ENCODE data around the gene TKFC. TPM values are rescaled to one million over a fixed set of nuclear protein-coding genes. Genes with fewer than 3 reads are reported as not detected.

TKFC gene
- total RNA-seq, 3 donors from 2014 or later, result 50.8 to 51.4 (median 51.1) TPM

GRCh38 chr11:61303725-61304124 lies 29.3 kb upstream of the TKFC start:
- H3K36me3 Mint-ChIP-seq (ENCODE audit: insufficient read depth), result peaks cover 46% of the 10 kb centered on the region
- ATAC-seq (no peak), DNase-seq (no peak)
- peaks cover 11% of the 10 kb centered on the region for H3K4me1 Mint-ChIP-seq (ENCODE audit: low read depth)
- H3K27me3 Mint-ChIP-seq (ENCODE audit: low read depth), result no peaks in the 10 kb centered on the region
- H3K4me3 Mint-ChIP-seq, result no peak overlapping the region
- no peaks in the 10 kb centered on the region for H3K9me3 Mint-ChIP-seq

- Mint-ChIP-seq H3K4me3 (no peak overlapping the region), H3K9me3 (no peaks in the 10 kb centered on the region), H3K27me3 (ENCODE audit: low read depth) (no peaks in the 10 kb centered on the region), H3K36me3 (ENCODE audit: insufficient read depth) (peaks cover 40% of the 10 kb centered on the region), H3K4me1 (ENCODE audit: low read depth) (peaks cover 2% of the 10 kb centered on the region)
- ATAC-seq, result no peak
- DNase-seq, result no peak
These were observed 27.6 kb upstream of the TKFC start for GRCh38 chr11:61305417-61305816.

GRCh38 chr11:61306221-61306620 lies 26.8 kb upstream of the TKFC start:
- H3K4me3 Mint-ChIP-seq, result no peak overlapping the region
- DNase-seq, result no peak
- H3K4me1 Mint-ChIP-seq (ENCODE audit: low read depth), result peaks cover 2% of the 10 kb centered on the region
- H3K27me3 Mint-ChIP-seq (ENCODE audit: low read depth), result no peaks in the 10 kb centered on the region
- no peaks in the 10 kb centered on the region for H3K9me3 Mint-ChIP-seq
- H3K36me3 Mint-ChIP-seq (ENCODE audit: insufficient read depth), result peaks cover 36% of the 10 kb centered on the region
- peak in 1 of 2 donors; percentile 27 for ATAC-seq

- H3K4me1 Mint-ChIP-seq (ENCODE audit: low read depth), result no peaks in the 10 kb centered on the region
- ATAC-seq (no peak), DNase-seq (no peak)
- H3K27me3 Mint-ChIP-seq (ENCODE audit: low read depth), result no peaks in the 10 kb centered on the region
- H3K9me3 Mint-ChIP-seq, result no peaks in the 10 kb centered on the region
- H3K36me3 Mint-ChIP-seq (ENCODE audit: insufficient read depth), result peaks cover 33% of the 10 kb centered on the region
- H3K4me3 Mint-ChIP-seq, result no peak overlapping the region
These were observed 25.7 kb upstream of the TKFC start for GRCh38 chr11:61307354-61307753.

- ATAC-seq, result peak in 1 of 2 donors; percentile 3
- H3K4me3 Mint-ChIP-seq, result no peak overlapping the region
- H3K27me3 Mint-ChIP-seq (ENCODE audit: low read depth), result no peaks in the 10 kb centered on the region
- H3K36me3 Mint-ChIP-seq (ENCODE audit: insufficient read depth), result peaks cover 33% of the 10 kb centered on the region
- DNase-seq, result no peak
- H3K9me3 Mint-ChIP-seq, result no peaks in the 10 kb centered on the region
- H3K4me1 Mint-ChIP-seq (ENCODE audit: low read depth), result no peaks in the 10 kb centered on the region
These were observed 23.9 kb upstream of the TKFC start for GRCh38 chr11:61309141-61309540.

GRCh38 chr11:61309739-61310138 lies 23.3 kb upstream of the TKFC start:
- DNase-seq, result no peak
- H3K4me1 Mint-ChIP-seq (ENCODE audit: low read depth), result no peaks in the 10 kb centered on the region
- peaks cover 33% of the 10 kb centered on the region for H3K36me3 Mint-ChIP-seq (ENCODE audit: insufficient read depth)
- H3K27me3 Mint-ChIP-seq (ENCODE audit: low read depth), result no peaks in the 10 kb centered on the region
- ATAC-seq, result peak; percentile 58 to 75
- no peak overlapping the region for H3K4me3 Mint-ChIP-seq
- no peaks in the 10 kb centered on the region for H3K9me3 Mint-ChIP-seq

- ATAC-seq, result no peak
- Mint-ChIP-seq H3K36me3 (ENCODE audit: insufficient read depth) (peaks cover 32% of the 10 kb centered on the region), H3K9me3 (no peaks in the 10 kb centered on the region), H3K4me3 (no peak overlapping the region), H3K27me3 (ENCODE audit: low read depth) (no peaks in the 10 kb centered on the region), H3K4me1 (ENCODE audit: low read depth) (no peaks in the 10 kb centered on the region)
- DNase-seq, result no peak
These were observed 22.3 kb upstream of the TKFC start for GRCh38 chr11:61310749-61311148.

GRCh38 chr11:61315260-61315659 lies 17.8 kb upstream of the TKFC start:
- Mint-ChIP-seq H3K4me1 (ENCODE audit: low read depth) (no peaks in the 10 kb centered on the region), H3K27me3 (ENCODE audit: low read depth) (no peaks in the 10 kb centered on the region), H3K4me3 (no peak overlapping the region), H3K36me3 (ENCODE audit: insufficient read depth) (peaks cover 38% of the 10 kb centered on the region), H3K9me3 (no peaks in the 10 kb centered on the region)
- DNase-seq, result no peak
- no peak for ATAC-seq

- Mint-ChIP-seq H3K4me1 (ENCODE audit: low read depth) (peaks cover 16% of the 10 kb centered on the region), H3K27me3 (ENCODE audit: low read depth) (no peaks in the 10 kb centered on the region)
These were observed 7.2 kb upstream of the TKFC start for GRCh38 chr11:61325649-61326414.

GRCh38 chr11:61327669-61328071 lies 5.4 kb upstream of the TKFC start:
- Mint-ChIP-seq H3K36me3 (ENCODE audit: insufficient read depth) (peaks cover 49% of the 10 kb centered on the region), H3K4me3 (no peak overlapping the region), H3K9me3 (no peaks in the 10 kb centered on the region), H3K4me1 (ENCODE audit: low read depth) (peaks cover 34% of the 10 kb centered on the region), H3K27me3 (ENCODE audit: low read depth) (no peaks in the 10 kb centered on the region)
- DNase-seq, result no peak
- ATAC-seq, result no peak

More at GRCh38 chr11:61325649-61326414, 7.2 kb upstream of the TKFC start:
- ATAC-seq (no peak), DNase-seq (no peak)
- peaks cover 59% of the 10 kb centered on the region for H3K36me3 Mint-ChIP-seq (ENCODE audit: insufficient read depth)
- H3K9me3 Mint-ChIP-seq, result no peaks in the 10 kb centered on the region
- no peak overlapping the region for H3K4me3 Mint-ChIP-seq

GRCh38 chr11:61328351-61328750 lies 4.7 kb upstream of the TKFC start:
- DNase-seq (no peak), ATAC-seq (no peak)
- Mint-ChIP-seq H3K4me1 (ENCODE audit: low read depth) (peaks cover 35% of the 10 kb centered on the region), H3K27me3 (ENCODE audit: low read depth) (no peaks in the 10 kb centered on the region), H3K4me3 (no peak overlapping the region), H3K36me3 (ENCODE audit: insufficient read depth) (peaks cover 45% of the 10 kb centered on the region), H3K9me3 (no peaks in the 10 kb centered on the region)

GRCh38 chr11:61329871-61330270 lies 3.2 kb upstream of the TKFC start:
- peaks cover 35% of the 10 kb centered on the region for H3K36me3 Mint-ChIP-seq (ENCODE audit: insufficient read depth)
- no peaks in the 10 kb centered on the region for H3K9me3 Mint-ChIP-seq
- no peak for ATAC-seq
- H3K27me3 Mint-ChIP-seq (ENCODE audit: low read depth), result no peaks in the 10 kb centered on the region
- DNase-seq, result no peak
- peaks cover 45% of the 10 kb centered on the region for H3K4me1 Mint-ChIP-seq (ENCODE audit: low read depth)
- peak overlapping the region; percentile 17 for H3K4me3 Mint-ChIP-seq

- no peaks in the 10 kb centered on the region for H3K9me3 Mint-ChIP-seq
- H3K4me3 Mint-ChIP-seq, result peak overlapping the region; percentile 92
- DNase-seq (no peak), ATAC-seq (no peak)
- H3K4me1 Mint-ChIP-seq (ENCODE audit: low read depth), result peaks cover 52% of the 10 kb centered on the region
- H3K36me3 Mint-ChIP-seq (ENCODE audit: insufficient read depth), result peaks cover 20% of the 10 kb centered on the region
- H3K27me3 Mint-ChIP-seq (ENCODE audit: low read depth), result no peaks in the 10 kb centered on the region
These were observed 1.4 kb upstream of the TKFC start for GRCh38 chr11:61331651-61332050.

- H3K27me3 Mint-ChIP-seq (ENCODE audit: low read depth), result no peaks in the 10 kb centered on the region
- ATAC-seq (no peak), DNase-seq (no peak)
- no peaks in the 10 kb centered on the region for H3K9me3 Mint-ChIP-seq
- peak overlapping the region; percentile 92 for H3K4me3 Mint-ChIP-seq
- peaks cover 20% of the 10 kb centered on the region for H3K36me3 Mint-ChIP-seq (ENCODE audit: insufficient read depth)
- H3K4me1 Mint-ChIP-seq (ENCODE audit: low read depth), result peaks cover 54% of the 10 kb centered on the region
These were observed 689 bp upstream of the TKFC start for GRCh38 chr11:61332281-61332796.

Measured in activated T-cell treated with anti-CD3 and anti-CD28 coated beads, Interleukin-2, amount 50 U/mL, for 4 hours (primary cell).